Inflammatory macrophage treated with lipopolysaccharide for 1 hour (primary cell): ENCODE measurements around the gene POLR2E.

Source experiments
- DNase-seq, 2 donors: peaks; one replicate each; pipeline ENCODE4 v3.0.0-alpha.2; 2020 to 2022

Gene POLR2E

GRCh38 chr19:1076046-1076386, 19.2 kb downstream of the POLR2E start:
- no peak for DNase-seq

- peak; percentile 33 to 74 for DNase-seq
Observed at GRCh38 chr19:1074544-1075283, 20.5 kb downstream of the POLR2E start.

DNA sequence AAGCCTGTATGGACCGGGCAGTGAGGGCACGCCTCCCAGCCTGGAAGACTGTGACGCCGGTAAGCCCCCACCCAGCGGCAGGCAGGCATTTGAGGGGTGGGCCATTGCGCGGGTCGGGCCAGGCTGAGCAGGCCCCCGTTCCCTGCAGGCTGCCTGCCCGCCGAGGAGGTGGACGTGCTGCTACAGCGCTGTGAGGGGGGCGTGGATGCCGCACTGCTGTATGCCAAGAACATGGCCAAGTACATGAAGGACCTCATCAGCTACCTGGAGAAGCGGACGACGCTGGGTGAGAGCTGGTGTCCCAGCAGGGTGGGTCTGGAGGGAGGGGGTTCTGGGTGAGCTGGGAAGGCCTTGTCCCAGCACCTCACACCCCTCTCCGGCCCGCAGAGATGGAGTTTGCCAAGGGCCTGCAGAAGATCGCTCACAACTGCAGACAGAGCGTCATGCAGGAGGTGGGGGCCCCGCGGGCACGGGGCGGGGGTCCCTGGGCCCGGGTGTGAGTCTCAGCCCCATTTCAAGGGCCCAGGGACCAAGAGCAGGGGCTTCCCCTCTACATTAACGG, 21.1 kb downstream of the POLR2E start:
- no peak for DNase-seq

- DNase-seq, result no peak
Observed at GRCh38 chr19:1073063-1073955, 21.9 kb downstream of the POLR2E start.

GRCh38 chr19:1072371-1073015, 22.7 kb downstream of the POLR2E start:
- no peak for DNase-seq

DNA sequence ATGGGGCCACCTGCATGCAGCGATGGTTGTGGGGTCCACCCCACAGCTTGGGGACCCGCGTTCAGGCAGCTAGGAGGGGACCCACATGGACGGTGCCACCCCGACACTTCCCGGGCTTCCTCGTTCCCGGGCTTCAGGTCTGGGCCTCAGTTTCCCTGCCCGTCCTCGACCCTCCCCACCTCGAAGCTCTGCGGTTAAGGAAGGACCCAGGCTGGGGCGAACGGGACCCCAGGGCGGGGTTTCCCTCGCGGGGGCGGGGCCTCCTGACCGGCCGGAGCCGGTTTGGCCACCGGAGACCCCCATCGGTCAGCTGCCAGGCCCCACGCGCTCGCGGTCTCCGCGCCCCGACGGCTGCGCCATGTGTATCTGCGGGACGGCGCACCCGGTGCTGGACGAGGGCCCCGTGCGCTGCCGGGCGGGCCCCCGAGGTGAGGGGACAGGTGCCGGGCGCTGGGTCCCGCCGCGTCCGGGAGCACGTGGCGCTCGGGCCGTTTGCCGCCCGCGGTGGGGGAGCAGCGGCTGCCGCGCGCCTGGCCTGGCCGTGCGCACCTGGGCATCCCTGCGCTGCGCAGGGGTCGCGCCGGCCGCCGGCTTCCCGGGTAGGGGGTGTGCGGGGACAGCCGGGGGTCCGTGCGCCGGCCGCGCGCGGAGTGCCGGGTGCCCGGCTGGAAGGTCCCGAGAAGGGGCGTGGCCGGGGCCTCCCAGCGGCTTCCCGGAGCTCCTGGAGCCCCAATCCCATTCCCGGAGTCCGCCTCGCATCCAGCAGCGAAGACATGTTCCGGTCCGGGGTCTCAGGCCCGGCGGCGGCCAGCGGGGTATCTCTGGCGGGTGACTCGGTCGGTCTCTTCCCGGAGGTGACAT, 24.0 kb downstream of the POLR2E start:
- no peak for DNase-seq

DNA sequence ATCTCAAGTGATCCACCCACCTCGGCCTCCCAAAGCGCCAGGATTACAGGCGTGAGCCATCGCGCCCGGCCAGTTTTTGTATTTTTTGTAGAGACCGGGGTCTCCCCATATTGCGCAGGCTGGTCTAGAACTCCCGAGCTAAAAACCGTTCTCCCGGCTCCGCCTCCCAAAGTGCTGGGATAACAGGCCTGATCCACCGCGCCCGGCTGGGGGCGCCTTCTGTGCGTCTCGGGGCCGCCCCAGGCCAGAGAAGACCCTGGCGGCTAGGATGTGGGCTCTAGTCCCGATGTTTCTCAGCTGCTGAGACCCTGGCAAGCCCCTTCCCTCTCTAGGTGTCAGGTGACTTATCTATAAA, 24.6 kb downstream of the POLR2E start:
- DNase-seq, result no peak

GRCh38 chr19:1069009-1069779, 26.0 kb downstream of the POLR2E start:
- peak; percentile 82 to 90 for DNase-seq

DNA sequence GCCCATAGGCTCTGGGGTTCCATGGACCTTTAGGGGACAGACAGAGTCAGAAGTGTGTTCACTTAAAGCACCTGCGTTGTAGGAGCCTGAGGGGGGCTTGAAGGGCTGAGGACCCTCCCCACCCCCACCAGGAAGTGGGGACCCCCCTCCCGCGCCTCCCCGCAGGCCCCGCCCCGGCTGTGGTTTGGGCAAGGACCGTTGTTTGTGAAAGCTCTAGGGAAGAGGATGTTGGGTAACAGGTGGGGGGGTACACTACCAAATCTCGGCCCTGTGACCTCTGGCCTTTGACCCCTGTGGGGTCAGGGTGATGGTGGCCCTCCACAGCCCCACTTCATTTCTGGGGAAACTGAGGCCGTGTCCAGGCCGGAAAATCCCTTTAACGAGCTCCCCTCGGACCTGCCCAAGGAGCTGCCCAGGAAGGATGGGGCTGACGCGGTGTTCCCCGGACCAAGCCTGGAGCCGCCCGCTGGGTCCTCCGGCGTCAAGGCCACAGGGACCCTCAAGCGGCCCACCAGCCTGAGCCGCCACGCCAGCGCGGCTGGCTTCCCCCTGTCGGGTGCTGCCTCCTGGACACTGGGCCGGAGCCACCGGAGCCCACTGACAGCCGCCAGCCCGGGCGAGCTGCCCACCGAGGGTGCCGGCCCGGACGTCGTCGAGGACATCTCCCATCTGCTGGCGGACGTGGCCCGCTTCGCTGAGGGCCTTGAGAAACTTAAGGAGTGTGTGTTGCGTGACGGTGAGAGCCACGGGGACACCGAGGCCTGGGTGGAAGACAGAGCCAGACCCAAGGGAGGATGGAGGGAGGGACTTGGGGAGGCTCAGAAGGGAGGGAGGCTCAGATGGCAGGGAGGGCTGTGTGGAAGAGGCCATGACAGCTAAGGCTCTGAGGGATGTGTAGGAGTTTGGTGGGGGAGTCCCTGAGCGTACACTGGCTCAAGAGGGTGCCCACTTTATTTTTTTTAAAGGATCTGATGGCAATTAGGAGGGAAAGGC, 26.9 kb downstream of the POLR2E start:
- DNase-seq, result peak; percentile 27 to 68

GRCh38 chr19:1067341-1067957, 27.7 kb downstream of the POLR2E start:
- no peak for DNase-seq

- DNase-seq, result peak; percentile 38 to 39
Observed at GRCh38 chr19:1066748-1067340, 28.3 kb downstream of the POLR2E start, which contains the start of gene ARHGAP45. TSS of gene ARHGAP45 (plus strand) at chr19:1067167. CDS start at chr19:1067406, 239 bp downstream.

- no peak for DNase-seq
Observed at GRCh38 chr19:1066251-1066747, 28.9 kb downstream of the POLR2E start.

- no peak for DNase-seq
Observed at GRCh38 chr19:1065606-1066109, 29.5 kb downstream of the POLR2E start.

- DNase-seq, result peak; percentile 49 to 82
Observed at GRCh38 chr19:1064661-1065605, 30.2 kb downstream of the POLR2E start.

DNA sequence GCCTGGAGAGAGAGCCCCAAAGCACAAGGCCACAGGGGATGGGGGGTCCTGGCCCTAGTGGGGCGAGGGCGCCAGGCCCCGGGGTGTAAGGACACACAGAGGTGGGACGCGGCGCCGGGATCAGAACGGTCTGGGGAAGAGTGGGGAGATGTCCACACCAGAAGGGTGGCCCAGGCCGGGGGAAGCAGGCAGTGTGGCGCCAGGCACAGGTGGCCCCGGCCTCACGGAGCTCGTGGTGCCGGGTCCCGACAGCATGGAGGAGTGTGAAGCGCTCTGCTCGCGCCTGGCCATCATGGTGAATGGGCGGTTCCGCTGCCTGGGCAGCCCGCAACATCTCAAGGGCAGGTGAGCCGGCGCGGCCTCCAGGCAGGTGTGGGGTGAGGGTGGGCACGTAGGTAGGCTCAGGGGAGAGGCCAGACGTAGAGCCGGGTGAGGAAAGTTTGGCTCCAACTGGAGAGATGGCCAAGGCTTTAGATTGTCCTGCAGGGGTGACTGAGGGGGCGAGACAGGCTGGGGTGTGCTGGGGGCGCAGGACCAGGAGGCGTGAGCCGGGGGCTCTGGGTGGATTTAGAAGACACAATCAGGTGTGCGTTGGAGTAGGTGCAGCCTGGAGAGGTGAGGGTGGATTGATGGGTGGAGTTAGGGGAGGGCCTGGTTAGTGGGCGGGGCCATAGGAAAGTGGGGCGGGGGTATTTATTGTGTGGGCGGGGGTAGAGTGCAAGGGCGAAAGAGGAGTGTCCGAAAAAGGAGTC, 31.1 kb downstream of the POLR2E start:
- no peak for DNase-seq

GRCh38 chr19:1063030-1063908, 31.9 kb downstream of the POLR2E start:
- peak; percentile 64 to 66 for DNase-seq
